NCI-H2081 (cell line): ENCODE data around the gene SDF4.

Experiments used
- DNase-seq, 2 experiments: peaks; one replicate each; lab custom pipeline; 2025; lab: John Stamatoyannopoulos, UW

Gene SDF4

GRCh38 chr1:1231400-1232207 lies at the start of gene SDF4:
Gene SDF4, minus strand, starts transcription at chr1:1232001. Its CDS starts 3,229 bp downstream, at chr1:1228772.
- DNase-seq: peak; percentile 95 to 96

- no peak for DNase-seq
These were observed 49.1 kb upstream of the SDF4 start for GRCh38 chr1:1280782-1281481.

- DNase-seq: no peak
These were observed 47.2 kb upstream of the SDF4 start for GRCh38 chr1:1279028-1279427.

GRCh38 chr1:1278620-1279019 lies 46.8 kb upstream of the SDF4 start:
- no peak for DNase-seq

- DNase-seq: no peak
These were observed 44.0 kb upstream of the SDF4 start for GRCh38 chr1:1275836-1276235.

- DNase-seq: no peak
These were observed 43.2 kb upstream of the SDF4 start for GRCh38 chr1:1274931-1275431.

- DNase-seq: no peak
These were observed 42.6 kb upstream of the SDF4 start for GRCh38 chr1:1274299-1274930.

GRCh38 chr1:1273512-1274298 lies 41.9 kb upstream of the SDF4 start, which contains the start of gene UBE2J2:
Gene UBE2J2, minus strand, starts transcription at chr1:1273854. Its CDS starts 5,862 bp downstream, at chr1:1267992.
- peak; percentile 82 to 90 for DNase-seq

- DNase-seq: no peak
These were observed 41.4 kb upstream of the SDF4 start for GRCh38 chr1:1273209-1273511.

- DNase-seq: peak in 1 of 2 experiments; percentile 40
These were observed 40.8 kb upstream of the SDF4 start for GRCh38 chr1:1272341-1273208.

- no peak for DNase-seq
These were observed 39.0 kb upstream of the SDF4 start for GRCh38 chr1:1270813-1271212.

GRCh38 chr1:1268284-1268682 lies 36.5 kb upstream of the SDF4 start:
- DNase-seq: no peak

GRCh38 chr1:1267488-1268283 lies 35.9 kb upstream of the SDF4 start:
- DNase-seq: no peak

- DNase-seq: no peak
These were observed 33.1 kb upstream of the SDF4 start for GRCh38 chr1:1264868-1265272.

GRCh38 chr1:1264026-1264425 lies 32.2 kb upstream of the SDF4 start:
- DNase-seq: no peak

- no peak for DNase-seq
These were observed 31.0 kb upstream of the SDF4 start for GRCh38 chr1:1262758-1263157.

- no peak for DNase-seq
These were observed 30.3 kb upstream of the SDF4 start for GRCh38 chr1:1262071-1262470.

- no peak for DNase-seq
These were observed 29.2 kb upstream of the SDF4 start for GRCh38 chr1:1260843-1261560.

- no peak for DNase-seq
These were observed 28.3 kb upstream of the SDF4 start for GRCh38 chr1:1259951-1260600.
